ENCODE results near the gene ECPAS.

The ECPAS gene

DNA sequence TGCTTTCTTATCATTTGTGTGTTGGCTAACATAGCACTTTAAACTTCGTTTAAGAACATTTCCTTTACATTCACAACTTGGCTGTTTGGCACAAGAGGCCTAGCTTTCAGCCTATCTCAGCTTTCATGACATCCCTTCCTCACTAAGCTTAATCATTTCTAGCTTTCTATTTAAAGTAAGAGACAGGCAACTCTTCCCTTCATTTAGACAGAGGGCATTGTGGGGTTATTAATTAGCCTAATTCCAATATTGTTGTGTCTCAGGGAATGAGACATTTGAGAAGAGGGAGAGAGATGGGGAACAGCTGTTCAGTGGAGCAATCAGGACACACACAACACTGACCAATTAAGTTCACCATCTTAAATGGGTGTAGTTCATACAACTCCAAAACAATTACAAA is 103.2 kb downstream of the ECPAS start:
- H3K4me1 ChIP-seq = no peaks in the 10 kb centered on the region
- no peak overlapping the region for H3K4me3 ChIP-seq (ENCODE audit: low read depth, low read length)
- TF ChIP-seq, protein P1, sequence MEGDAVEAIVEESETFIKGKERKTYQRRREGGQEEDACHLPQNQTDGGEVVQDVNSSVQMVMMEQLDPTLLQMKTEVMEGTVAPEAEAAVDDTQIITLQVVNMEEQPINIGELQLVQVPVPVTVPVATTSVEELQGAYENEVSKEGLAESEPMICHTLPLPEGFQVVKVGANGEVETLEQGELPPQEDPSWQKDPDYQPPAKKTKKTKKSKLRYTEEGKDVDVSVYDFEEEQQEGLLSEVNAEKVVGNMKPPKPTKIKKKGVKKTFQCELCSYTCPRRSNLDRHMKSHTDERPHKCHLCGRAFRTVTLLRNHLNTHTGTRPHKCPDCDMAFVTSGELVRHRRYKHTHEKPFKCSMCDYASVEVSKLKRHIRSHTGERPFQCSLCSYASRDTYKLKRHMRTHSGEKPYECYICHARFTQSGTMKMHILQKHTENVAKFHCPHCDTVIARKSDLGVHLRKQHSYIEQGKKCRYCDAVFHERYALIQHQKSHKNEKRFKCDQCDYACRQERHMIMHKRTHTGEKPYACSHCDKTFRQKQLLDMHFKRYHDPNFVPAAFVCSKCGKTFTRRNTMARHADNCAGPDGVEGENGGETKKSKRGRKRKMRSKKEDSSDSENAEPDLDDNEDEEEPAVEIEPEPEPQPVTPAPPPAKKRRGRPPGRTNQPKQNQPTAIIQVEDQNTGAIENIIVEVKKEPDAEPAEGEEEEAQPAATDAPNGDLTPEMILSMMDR (IDR thresholded peaks at IDR 0.05; ENCODE audit: low read depth, low read length) = no peak
- no peaks in the 10 kb centered on the region for H3K27me3 ChIP-seq
- no peaks in the 10 kb centered on the region for H3K9me3 ChIP-seq
- peaks cover 24% of the 10 kb centered on the region for H3K36me3 ChIP-seq
- no peak for DNase-seq

DNA sequence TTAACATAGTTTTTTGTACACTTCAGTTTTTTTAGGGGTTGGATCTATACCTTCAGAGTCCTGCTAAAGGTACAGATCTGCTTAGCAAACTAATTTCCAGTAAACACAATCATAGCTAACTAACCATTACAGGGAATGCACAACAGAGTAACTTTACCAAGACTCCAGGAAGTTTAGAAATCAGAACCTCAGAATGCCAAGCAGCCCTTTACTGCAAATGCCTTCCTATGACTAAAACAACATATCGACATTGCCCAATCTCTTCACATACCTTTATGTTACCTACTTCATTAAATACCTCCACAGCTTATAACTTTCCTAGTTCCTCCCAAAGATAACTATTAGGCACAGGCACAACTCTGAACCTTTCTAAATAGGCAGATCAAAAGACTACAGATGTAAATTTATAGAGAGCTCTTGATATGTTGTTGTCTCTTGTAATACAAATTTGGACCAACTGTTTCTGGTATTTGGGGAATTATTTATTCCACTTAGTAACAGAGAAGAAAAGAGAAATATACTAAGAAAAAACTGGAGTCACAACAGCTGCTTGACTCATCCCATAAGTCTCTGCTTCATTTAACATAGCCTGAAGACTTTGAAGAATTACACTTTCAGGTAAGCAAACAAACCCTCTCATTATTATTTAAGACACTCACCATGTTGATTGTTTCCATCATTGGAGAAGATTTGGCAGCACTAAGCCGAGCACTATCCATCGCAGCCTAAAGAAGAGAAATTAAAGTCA is 108.2 kb downstream of the ECPAS start:
- H3K9me3 ChIP-seq = no peaks in the 10 kb centered on the region
- no peak for DNase-seq
- no peaks in the 10 kb centered on the region for H3K27me3 ChIP-seq
- peaks cover 18% of the 10 kb centered on the region for H3K36me3 ChIP-seq
- no peaks in the 10 kb centered on the region for H3K4me1 ChIP-seq
- TF ChIP-seq, protein P1 (IDR thresholded peaks at IDR 0.05; ENCODE audit: low read depth, low read length) = no peak
- no peak overlapping the region for H3K4me3 ChIP-seq (ENCODE audit: low read depth, low read length)

DNA sequence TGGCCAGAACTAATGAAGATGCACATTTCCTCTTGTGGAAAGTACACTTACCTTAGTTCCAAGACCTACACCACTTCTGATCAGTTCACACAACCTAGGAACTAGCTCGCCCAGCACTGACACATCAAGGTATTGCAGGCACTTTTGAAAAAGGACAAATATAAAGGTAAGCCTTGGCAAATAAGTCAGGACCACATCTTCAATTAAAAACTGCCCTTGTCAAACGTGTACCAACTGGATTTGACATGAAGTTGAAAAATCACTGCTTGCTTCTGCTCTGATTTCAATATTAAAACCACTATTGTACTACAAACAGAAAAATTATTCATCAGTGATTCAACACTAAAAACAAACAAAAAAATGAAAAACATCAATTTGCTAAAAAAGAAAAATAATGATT is 109.1 kb downstream of the ECPAS start:
- Histone ChIP-seq H3K36me3 (peaks cover 27% of the 10 kb centered on the region), H3K9me3 (no peaks in the 10 kb centered on the region), H3K4me3 (ENCODE audit: low read depth, low read length) (no peak overlapping the region), H3K27me3 (no peaks in the 10 kb centered on the region), H3K4me1 (no peaks in the 10 kb centered on the region)
- DNase-seq = no peak
- TF ChIP-seq, protein P1 (IDR thresholded peaks at IDR 0.05; ENCODE audit: low read depth, low read length) = no peak

DNA sequence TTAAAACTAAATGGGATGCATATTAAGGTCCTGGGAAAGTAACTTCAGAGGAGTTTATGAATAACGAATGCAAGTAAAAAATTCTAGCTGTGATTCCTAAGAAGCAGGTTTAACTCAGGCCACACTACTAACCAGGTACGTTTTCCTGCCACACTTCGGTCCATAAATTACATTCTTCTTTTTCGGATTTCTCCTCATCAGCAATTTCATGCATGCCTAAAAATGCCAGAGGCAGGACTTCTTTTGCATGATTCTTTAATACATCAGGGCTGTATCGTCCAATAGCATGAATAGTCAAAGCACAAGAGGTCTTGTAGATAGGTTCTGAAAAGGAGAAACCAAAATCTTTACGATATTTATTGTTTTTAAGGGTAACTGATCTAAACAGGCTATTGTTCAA is 111.9 kb downstream of the ECPAS start:
- no peak for DNase-seq
- no peaks in the 10 kb centered on the region for H3K4me1 ChIP-seq
- H3K36me3 ChIP-seq = peaks cover 37% of the 10 kb centered on the region
- H3K27me3 ChIP-seq = no peaks in the 10 kb centered on the region
- no peak overlapping the region for H3K4me3 ChIP-seq (ENCODE audit: low read depth, low read length)
- TF ChIP-seq, protein P1 (IDR thresholded peaks at IDR 0.05; ENCODE audit: low read depth, low read length) = no peak
- H3K9me3 ChIP-seq = no peaks in the 10 kb centered on the region

DNA sequence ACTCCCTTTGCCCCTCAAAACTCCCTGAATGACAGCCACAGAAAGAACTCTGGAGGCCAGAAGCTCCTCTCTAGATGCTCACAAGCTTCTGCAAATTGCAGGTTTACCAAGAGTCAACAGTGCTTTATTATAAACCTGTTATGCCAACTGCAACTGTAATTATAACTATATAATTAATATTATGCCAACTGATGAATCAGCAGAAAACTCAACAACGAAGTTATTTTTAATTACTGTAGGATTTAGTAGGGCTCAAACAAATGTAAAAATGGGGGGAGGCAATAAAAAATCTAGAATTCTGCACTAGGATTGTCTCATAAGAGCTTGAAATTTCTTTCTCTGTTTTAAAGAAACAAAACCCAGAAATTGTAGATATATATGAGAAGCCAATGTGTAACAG is 117.2 kb downstream of the ECPAS start:
- Histone ChIP-seq H3K4me1 (peaks cover 9% of the 10 kb centered on the region; the same call in 1 of the 2 replicates), H3K36me3 (peaks cover 51% of the 10 kb centered on the region), H3K27me3 (no peaks in the 10 kb centered on the region)

DNA sequence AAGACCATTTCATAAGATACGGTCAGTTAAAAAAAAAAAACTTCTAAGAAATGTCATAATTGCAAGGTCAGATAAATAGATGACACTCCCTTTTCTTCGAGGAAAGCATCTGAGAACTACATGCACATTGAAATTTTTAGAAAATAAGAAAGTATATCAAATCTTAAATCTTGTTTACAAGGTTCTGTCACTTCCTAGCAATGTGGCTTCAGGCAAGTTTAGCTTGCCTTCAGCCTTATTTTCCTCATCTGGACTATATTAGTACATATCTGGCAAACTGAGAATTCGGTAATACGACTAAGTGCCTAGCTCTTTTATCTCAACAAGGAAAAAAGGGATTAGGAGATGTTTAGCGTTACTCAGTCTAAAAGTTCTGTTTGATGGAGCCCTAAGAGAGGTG is 121.7 kb downstream of the ECPAS start:
- no peak for DNase-seq
- no peaks in the 10 kb centered on the region for H3K27me3 ChIP-seq
- no peaks in the 10 kb centered on the region for H3K9me3 ChIP-seq
- peaks cover 26% of the 10 kb centered on the region for H3K36me3 ChIP-seq
- TF ChIP-seq, protein P1 (IDR thresholded peaks at IDR 0.05; ENCODE audit: low read depth, low read length) = no peak
- H3K4me3 ChIP-seq (ENCODE audit: low read depth, low read length) = no peak overlapping the region
- peaks cover 9% of the 10 kb centered on the region; the same call in 1 of the 2 replicates for H3K4me1 ChIP-seq

More for the DNA sequence above, 117.2 kb downstream of the ECPAS start:
- TF ChIP-seq, protein P1 (IDR thresholded peaks at IDR 0.05; ENCODE audit: low read depth, low read length) = no peak
- no peaks in the 10 kb centered on the region for H3K9me3 ChIP-seq
- H3K4me3 ChIP-seq (ENCODE audit: low read depth, low read length) = no peak overlapping the region
- no peak for DNase-seq

Measured in BE2C (cell line).